SK-N-SH (cell line): Measurements from ENCODE around the gene DMRTA2.

Source experiments
- CHD2 ChIP-seq: fragments of 150-350 bp; IDR thresholded peaks from 2 replicates; pipeline ENCODE4 v1.6.1; 2018; ENCODE audit warnings: low read length; ENCODE audit not compliant: partially characterized antibody
- CTCF ChIP-seq: fragments of 200-600 bp; sonication (generic); IDR thresholded peaks from 2 replicates; pipeline ENCODE4 v1.6.1; 2017; ENCODE audit warnings: antibody characterized with exemption, mild to moderate bottlenecking, moderate library complexity
- ELF1 ChIP-seq: IDR thresholded peaks from 2 replicates; pipeline ENCODE4 v1.4.0; 2012
- EZH2phosphoT487 ChIP-seq: fragments of 200-600 bp; sonication (generic); IDR thresholded peaks from 2 replicates; pipeline ENCODE4 v1.6.1; 2017; ENCODE audit warnings: low read depth, mixed run types, mild to moderate bottlenecking, antibody characterized with exemption, moderate library complexity, borderline replicate concordance
- GABPA ChIP-seq: IDR thresholded peaks from 2 replicates; pipeline ENCODE4 v1.4.0; 2012; ENCODE audit warnings: low read depth, mild to moderate bottlenecking
- JUND ChIP-seq: IDR thresholded peaks from 2 replicates; pipeline ENCODE4 v1.4.0; 2012
- NFIC ChIP-seq: IDR thresholded peaks from 2 replicates; pipeline ENCODE4 v1.4.0; 2012; ENCODE audit warnings: borderline replicate concordance
- POLR2AphosphoS5 ChIP-seq: IDR thresholded peaks from 2 replicates; pipeline ENCODE4 v1.6.1; 2012; ENCODE audit warnings: low read depth, low read length
- REST ChIP-seq: IDR thresholded peaks from 2 replicates; pipeline ENCODE4 v1.6.1; 2012; ENCODE audit warnings: mild to moderate bottlenecking, low read depth, low read length, moderate library complexity
- TCF12 ChIP-seq: IDR thresholded peaks from 2 replicates; pipeline ENCODE4 v1.4.0; 2012
- USF1 ChIP-seq: IDR thresholded peaks from 2 replicates; pipeline ENCODE4 v1.4.0; 2012; ENCODE audit warnings: low read depth, borderline replicate concordance

- no peak for TF ChIP-seq TCF12
- no peak for TF ChIP-seq CTCF
- TF ChIP-seq REST = no peak
- TF ChIP-seq POLR2AphosphoS5 = no peak
- no peak for TF ChIP-seq ELF1
- TF ChIP-seq NFIC = no peak
- TF ChIP-seq USF1 = no peak
- no peak for TF ChIP-seq GABPA
- no peak for TF ChIP-seq CHD2
- TF ChIP-seq JUND = no peak
- TF ChIP-seq EZH2phosphoT487 = no peak
Observed at GRCh38 chr1:50422675-50422945, 633 bp downstream of the DMRTA2 start.
